KOPT-K1 (cell line): ENCODE results near the gene WEE1.
"Not testable (repeated sequence)": the region's sequence is repeated elsewhere in the genome, so short reads cannot be mapped to it uniquely, and the experiment has no call there.

ENCODE experiments used
- H3K27ac ChIP-seq: fragments of 200-600 bp; sonication (generic); 2 replicates; pipeline ENCODE4 v1.5.1; 2016; ENCODE audit warnings: antibody characterized with exemption, mild to moderate bottlenecking, low read depth, low read length; ENCODE audit not compliant: poor library complexity, severe bottlenecking
- H3K36me3 ChIP-seq: fragments of 200-600 bp; sonication (generic); 2 replicates; pipeline ENCODE4 v1.5.1; 2017; ENCODE audit warnings: antibody characterized with exemption, mild to moderate bottlenecking, low read length, moderate library complexity; ENCODE audit not compliant: insufficient read depth
- H3K9me3 ChIP-seq: fragments of 200-600 bp; sonication (generic); 2 replicates; pipeline ENCODE4 v1.5.1; 2017; ENCODE audit warnings: antibody characterized with exemption, low read length, mild to moderate bottlenecking; ENCODE audit not compliant: insufficient read depth, poor library complexity, severe bottlenecking

WEE1 gene

DNA sequence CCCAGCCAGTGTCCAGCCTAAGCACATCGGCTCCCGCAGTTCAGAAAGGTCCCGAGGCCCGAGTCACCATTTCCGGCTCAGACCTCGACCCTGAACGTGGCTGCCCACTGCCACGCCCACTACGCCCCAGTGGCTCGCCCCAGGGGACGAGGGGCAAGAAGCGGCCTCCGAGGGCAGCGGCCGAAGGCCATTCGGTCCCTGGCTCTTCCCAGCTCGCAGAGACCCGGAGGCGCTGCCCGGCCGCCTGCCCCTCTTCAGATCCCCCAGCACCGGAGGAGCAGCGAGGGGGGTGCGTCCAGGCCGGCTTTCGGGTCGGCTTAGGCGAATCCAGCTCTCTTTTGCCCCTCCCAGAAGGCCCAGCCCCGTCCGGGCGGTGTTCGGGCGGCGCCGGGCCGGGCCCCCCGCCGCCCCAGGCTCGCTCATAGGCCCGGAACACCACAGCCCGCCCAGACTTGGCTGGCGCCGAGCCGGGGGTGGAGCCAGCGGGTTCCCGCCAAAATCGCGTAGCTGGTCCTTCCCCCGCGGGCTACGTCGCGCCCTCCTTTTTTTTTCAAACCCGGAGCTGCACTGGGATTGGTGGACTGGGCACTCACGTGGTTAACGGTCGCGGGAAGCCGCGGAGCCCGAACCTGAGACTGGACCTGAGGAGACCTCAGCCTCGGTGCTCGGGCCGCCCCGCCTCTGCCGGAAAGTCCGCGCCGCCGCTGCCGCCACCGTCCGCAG, at the start of gene WEE1:
Gene WEE1, plus strand, starts transcription at position 619 of the 723 bp plus-strand sequence. CDS start 264 bp downstream, outside the sequence.
- Histone ChIP-seq H3K9me3 (no peaks in the 10 kb centered on the region), H3K36me3 (peaks cover 36% of the 10 kb centered on the region), H3K27ac (peak within 1 kb of the TSS; percentile 95)

DNA sequence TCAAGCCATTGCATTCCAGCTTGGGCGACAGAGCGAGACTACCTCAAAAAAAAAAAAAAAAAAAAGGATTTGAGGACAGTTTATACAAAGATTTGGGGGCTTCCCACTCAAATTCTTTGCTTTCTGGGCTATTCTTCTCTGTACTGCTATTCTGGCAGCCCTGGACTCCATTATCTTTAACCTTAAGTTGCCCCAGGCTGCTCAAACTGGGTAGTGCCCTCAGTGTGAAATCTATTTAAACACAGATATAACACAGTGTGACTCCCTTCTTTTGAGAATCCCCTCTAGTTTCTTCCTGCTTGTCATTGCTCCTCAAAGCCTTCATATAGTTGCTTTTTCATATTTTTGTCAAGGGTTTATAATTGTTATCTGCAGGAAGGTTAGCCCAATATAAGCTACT, 49.5 kb upstream of the WEE1 start:
- no peaks in the 10 kb centered on the region for H3K9me3 ChIP-seq
- H3K36me3 ChIP-seq = peaks cover 33% of the 10 kb centered on the region
- no peak overlapping the region for H3K27ac ChIP-seq

DNA sequence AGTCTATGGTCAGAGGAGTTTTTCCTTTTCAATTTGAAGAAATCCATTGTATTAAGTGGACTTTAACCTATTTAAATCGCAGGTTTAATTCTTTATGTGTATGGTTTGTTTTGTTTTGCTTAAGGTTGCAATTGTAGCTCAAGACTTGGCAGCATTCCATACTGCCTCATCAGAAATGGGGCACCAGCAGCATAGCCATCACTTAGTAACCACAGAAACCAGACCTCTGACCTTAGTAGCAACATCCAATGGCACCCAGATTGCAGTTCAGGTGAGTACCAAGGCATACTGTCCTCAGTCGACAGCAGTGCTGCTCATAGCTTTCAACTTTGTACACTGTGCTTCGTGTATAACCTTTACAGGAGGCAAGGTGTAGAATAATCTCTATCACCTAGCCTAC, 48.4 kb upstream of the WEE1 start:
- Histone ChIP-seq H3K36me3 (peaks cover 27% of the 10 kb centered on the region), H3K9me3 (no peaks in the 10 kb centered on the region), H3K27ac (no peak overlapping the region)

DNA sequence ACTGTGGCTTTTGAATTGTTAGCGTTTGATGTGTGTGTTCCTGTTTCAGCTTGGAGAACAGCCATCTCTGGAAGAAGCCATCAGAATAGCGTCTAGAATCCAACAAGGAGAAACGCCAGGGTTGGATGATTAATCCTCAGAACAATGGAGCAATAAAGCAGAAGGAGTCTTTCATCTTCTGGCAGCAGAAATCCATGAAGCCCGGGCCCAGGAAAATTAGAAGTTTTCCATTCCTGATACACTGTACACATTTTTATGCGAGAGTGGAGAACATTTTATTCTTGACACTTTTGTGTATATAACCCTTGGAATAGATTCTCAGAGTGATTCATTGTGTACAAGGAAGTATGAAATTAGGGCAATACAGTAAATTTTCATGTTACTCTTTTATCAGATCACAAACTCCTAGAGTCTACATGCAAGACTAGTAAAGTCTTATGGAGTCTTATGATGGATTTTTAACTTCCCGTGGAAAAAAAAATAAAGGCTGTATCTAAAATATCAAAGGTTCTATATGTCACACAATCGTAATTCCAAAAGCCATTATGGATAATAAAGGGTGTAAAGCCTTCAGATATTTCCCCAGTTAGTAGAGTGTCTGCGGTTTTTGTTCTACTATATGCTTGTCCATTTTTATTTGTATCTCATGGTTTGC, 45.9 kb upstream of the WEE1 start:
- no peaks in the 10 kb centered on the region for H3K9me3 ChIP-seq
- no peak overlapping the region for H3K27ac ChIP-seq
- peaks cover 27% of the 10 kb centered on the region for H3K36me3 ChIP-seq

DNA sequence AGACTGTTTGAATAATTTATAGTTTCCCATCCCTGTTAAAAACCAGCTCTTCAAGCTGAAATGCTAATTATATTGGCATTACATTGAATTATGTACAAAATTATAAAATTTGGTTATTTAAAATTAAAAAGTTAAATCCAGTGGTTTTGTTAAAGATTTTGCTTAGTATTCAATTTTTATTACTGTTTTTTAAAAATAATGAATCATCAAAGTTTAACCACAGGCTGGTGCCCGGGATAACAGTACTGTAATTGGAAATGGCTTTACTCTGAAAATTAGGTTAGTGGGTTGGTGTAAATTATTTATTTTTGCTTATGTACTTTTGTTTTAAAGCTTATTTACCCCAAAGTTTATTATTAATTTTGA, 45.4 kb upstream of the WEE1 start:
- H3K27ac ChIP-seq = no peak overlapping the region

DNA sequence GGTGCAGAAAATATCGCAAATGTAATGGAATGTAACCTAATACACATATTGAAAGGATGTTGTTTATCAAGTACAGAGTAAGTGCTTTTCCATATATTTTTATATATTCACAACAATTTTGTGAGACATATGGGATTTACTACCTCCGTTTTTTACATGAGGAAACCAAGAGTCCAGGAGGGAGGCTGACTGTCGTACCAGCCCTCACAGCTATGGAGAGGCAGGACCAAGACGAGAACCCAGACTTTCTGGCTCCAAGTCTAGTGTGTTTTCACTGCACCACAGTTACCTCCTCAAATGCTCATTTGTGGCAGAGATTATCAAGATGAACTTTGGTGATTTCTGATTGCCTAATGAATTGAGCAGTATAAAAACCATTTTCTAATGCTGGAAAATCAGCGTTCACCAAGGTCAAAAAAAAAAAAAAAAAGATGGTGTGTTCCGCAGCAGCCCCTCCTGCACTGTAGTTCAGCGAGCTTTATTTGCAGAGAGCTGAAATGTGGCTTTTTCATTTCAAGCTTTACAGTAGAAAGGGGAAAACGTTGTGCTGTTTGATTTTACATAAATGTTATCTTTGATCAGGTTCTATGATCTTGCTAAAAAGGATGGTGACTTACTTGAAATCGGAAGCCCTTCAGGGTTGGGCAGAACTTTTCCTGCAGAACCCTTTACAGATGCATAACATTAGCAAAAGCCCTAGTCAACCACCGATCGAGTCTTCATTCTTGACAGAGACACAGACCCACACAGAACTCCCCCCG, 44.7 kb upstream of the WEE1 start:
- no peak overlapping the region for H3K27ac ChIP-seq

More for the DNA sequence above, 45.4 kb upstream of the WEE1 start:
- H3K9me3 ChIP-seq = no peaks in the 10 kb centered on the region
- peaks cover 27% of the 10 kb centered on the region for H3K36me3 ChIP-seq

DNA sequence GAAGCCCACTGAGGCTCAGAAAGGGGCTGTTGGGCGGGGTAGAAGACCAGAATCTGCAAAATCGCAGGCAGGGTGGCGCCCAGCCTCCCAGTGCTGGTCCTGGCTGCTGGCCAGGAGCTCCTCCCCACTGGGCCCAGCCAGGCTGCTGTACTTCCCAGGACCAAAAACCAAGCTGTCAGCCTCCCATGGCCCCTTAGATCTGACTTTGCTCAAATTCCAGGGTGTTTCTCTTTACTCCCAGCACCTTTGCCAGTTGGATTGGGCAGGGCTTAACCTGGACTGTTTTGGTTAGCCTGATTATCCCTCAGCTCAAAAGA, 44.2 kb upstream of the WEE1 start:
- Histone ChIP-seq H3K27ac (no peak overlapping the region), H3K36me3 (peaks cover 27% of the 10 kb centered on the region), H3K9me3 (no peaks in the 10 kb centered on the region)

More for the DNA sequence above, 44.7 kb upstream of the WEE1 start:
- H3K9me3 ChIP-seq = no peaks in the 10 kb centered on the region
- H3K36me3 ChIP-seq = peaks cover 27% of the 10 kb centered on the region

DNA sequence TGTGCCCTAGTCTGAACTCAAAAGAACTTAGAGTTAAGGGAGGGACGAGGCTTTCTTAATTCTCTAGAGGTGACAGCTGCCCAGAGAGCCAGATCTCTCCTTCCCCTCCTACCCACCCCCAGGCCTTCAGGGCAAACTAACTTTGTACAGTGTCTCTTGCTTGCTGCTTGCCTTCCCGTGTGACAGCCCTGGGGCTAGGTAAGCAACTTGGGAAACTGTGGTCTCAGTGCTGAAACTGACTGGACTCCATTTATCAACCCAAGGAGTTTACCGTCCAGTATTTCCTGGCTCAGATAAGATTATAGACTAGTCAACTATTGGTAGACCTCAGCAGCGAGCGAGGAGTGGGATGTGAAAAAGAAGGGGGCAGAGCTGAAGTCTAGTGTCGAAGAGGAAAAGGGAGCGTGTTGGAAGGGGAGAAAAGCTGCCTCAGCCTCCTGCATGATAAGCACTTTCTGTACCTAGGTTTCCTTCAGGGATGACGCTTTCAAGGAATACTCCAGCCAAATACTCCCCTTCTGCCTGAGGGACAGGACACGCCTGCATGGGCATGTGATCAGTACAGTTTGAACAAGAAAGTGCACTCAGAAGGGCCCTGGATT, 43.3 kb upstream of the WEE1 start:
- no peak overlapping the region for H3K27ac ChIP-seq
- peaks cover 23% of the 10 kb centered on the region for H3K36me3 ChIP-seq
- H3K9me3 ChIP-seq = no peaks in the 10 kb centered on the region

DNA sequence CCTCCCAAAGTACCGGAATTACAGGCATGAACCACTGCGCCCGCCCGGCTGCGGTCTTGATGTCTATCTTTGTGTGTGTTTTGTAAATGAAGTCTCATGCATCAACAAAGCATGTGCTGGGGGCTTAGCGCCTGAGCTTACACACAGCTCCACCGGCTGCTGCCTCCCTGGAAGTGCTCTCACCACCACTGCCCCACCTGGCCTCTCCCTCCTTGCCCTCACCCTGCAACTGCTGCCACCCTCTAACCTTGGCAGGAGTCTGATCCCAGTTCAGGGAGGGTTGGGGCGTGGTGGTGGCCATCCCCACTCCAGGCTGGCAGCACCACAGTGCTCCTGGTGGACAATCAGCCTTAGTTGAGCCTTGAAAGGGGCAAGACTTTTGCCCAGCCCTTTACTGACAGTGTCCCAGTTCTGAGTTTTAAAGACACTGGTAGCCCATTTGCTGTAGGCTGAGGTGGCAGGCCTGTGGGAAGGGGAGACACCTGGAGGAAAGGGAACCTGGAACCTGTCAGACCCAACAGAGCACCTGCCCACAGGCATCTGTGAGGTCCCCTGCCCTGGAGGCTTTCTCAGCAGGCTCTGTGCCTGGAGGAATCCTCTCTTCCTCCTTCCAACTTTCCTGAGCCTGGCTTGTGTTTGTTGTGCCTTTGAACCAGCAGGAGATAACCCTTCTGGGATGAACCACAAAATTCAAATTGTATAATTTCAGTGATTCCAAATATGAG, 42.4 kb upstream of the WEE1 start:
- Histone ChIP-seq H3K27ac (no peak overlapping the region), H3K36me3 (peaks cover 14% of the 10 kb centered on the region), H3K9me3 (no peaks in the 10 kb centered on the region)

DNA sequence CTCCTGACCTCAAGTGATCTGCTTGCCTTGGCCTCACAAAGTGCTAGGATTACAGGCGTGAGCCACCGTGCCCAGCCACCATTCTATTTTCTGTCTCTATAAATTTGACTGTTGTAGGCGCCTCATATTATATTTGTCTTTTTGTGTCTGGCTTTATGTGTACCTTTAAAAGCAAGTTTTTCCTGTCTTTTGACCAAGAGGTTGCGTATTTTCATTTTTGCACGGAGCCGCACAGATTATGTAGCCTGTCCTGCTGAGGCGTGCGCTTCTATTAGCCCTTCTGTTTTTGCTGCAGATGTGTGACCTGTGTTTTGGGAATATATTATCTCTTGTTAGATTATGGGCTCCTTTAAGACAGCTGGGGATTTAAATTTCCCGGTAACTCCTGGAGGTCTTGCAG, 40.4 kb upstream of the WEE1 start:
- Histone ChIP-seq H3K27ac (no peak overlapping the region), H3K36me3 (peaks cover under 1% of the 10 kb centered on the region; the same call in 1 of the 2 replicates), H3K9me3 (no peaks in the 10 kb centered on the region)

DNA sequence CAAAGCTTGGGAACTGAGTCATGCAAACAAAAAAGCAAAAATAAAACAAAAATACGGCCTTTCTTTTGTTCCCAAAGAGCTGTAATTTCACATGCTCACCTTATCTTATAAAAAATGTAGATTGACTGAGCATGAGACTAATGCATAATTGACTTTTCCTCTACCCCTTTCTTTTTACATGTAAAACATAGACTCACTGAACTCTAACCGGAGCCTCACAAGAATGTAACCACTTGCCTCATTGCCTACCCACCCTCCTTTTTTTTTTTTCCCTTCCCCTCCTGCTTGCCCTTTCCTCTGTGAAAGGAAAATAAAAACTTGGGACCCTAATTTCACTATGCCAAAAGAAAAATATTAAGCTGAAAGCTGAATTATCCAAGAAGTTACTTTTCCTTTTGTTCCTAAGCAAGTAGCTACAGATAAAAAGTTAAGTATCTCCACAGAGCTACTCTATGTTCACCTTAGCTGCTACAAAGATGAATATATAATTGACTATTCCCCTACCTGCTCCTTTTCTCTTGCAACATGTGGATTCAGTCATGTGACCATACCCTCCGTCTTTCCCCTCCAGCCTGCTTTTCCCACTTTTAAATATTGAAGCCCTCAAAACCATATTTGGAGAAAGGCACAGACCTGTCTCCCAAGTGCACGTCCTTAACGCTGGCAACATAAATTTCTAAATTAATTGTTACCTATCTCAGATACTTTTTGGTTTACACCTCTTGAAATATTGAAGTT, 39.6 kb upstream of the WEE1 start:
- Histone ChIP-seq H3K27ac (no peak overlapping the region), H3K9me3 (no peaks in the 10 kb centered on the region), H3K36me3 (no peaks in the 10 kb centered on the region)

DNA sequence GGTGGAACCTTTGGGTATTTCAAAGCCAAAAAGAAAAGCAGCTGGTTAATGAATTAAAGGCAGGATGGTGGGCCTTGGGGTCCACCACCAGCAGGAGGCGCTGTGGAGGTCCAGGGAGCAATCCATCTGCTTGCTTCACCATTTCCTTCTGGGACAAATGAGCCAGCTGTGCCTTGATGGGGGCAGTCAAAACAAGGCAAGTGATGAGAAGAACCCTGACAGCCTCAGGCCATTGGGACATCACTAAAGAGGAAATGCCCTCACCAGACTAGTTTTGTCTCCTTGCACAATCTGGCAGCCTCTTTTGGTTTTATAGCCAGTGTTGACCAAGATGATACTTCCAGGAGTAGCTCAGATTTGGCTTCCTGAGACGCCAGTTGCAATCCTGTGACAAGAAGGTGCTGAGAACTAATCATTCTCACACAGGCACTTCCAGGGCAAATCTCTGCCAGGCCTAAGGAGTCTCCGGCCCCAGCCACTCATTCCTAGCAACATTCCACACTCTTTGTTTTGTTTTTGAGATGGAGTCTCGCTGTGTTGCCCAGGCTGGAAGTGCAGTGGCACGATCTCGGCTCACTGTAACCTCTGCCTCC, 38.2 kb upstream of the WEE1 start:
- no peaks in the 10 kb centered on the region for H3K36me3 ChIP-seq
- no peaks in the 10 kb centered on the region for H3K9me3 ChIP-seq
- no peak overlapping the region for H3K27ac ChIP-seq

DNA sequence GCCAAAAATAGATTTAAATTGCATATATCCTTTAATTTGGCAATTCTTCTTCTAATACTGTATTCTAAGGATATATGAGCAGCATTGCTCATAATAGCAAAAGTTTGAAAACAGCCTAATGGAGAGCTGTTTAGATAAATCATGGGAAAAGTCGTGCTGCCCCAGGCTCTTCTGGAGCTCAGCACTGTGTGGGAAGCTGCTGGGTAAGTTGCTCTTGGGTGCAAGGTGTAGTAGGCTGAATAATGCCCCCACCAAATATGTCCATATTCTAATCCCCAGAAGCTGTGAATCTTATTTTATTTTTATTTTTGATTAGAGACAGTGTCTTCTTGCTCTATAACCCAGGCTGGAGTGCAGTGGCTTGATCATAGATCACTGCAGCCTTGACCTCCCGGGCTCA, 34.9 kb upstream of the WEE1 start:
- H3K36me3 ChIP-seq = no peaks in the 10 kb centered on the region
- no peak overlapping the region for H3K27ac ChIP-seq
- H3K9me3 ChIP-seq = no peaks in the 10 kb centered on the region

DNA sequence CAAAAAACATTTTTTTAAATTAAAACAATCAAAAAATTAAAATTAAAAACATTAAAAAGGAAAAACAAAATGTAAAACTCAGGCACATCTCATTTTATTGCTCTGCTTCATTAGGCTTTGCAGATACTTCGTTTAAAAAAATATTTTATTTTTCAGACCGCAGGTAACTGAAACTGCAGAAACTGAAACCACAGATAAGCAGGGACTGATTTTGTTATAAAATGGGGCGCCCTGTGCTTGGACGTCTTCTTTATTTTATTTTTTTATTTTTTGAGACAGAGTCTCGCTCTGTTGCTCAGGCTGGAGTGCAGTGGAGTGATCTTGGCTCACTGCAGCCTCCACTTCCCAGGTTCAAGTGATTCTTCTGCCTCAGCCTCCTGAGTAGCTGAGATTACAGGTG, 24.3 kb upstream of the WEE1 start:
- H3K9me3 ChIP-seq, H3K27ac ChIP-seq, H3K36me3 ChIP-seq: not testable (repeated sequence)
